Kidney (tissue), 14 donors: ENCODE measurements around the gene PRRG2. TPM values are rescaled to one million over a fixed set of nuclear protein-coding genes. Genes with fewer than 3 reads are reported as not detected.

Experiments
- DNase-seq, 5 donors: peaks; one replicate each; pipeline ENCODE4 v3.0.0-alpha.2; 2013 to 2020
- FAIRE-seq: peaks from 2 replicates; lab custom pipeline; 2012; peaks lifted over from hg19 to GRCh38; lab: Jason Lieb, UNC
- H3K27ac ChIP-seq, 2 donors: one replicate each; pipeline ENCODE4 v1.7.0; 2013; ENCODE audit warnings: low read depth in 2 of 2, low read length in 2 of 2, inconsistent platforms in 1 of 2
- H3K27me3 ChIP-seq: one replicate; pipeline ENCODE4 v1.7.1; 2013; ENCODE audit warnings: low read length, inconsistent platforms; ENCODE audit not compliant: control insufficient read depth, insufficient read depth
- H3K36me3 ChIP-seq, 3 donors: one replicate each; pipeline versions ENCODE4 v1.7.0 to v1.7.1; 2013; ENCODE audit warnings: low read length in 3 of 3, control low read depth in 1 of 3, inconsistent platforms in 1 of 3; ENCODE audit not compliant: insufficient read depth in 3 of 3, control insufficient read depth in 2 of 3
- H3K4me1 ChIP-seq, 3 donors: one replicate each; pipeline versions ENCODE4 v1.7.0 to v1.7.1; 2013; ENCODE audit warnings: low read length in 3 of 3, inconsistent platforms in 1 of 3, low read depth in 1 of 3; ENCODE audit not compliant: control insufficient read depth in 2 of 3, insufficient read depth in 2 of 3
- H3K4me3 ChIP-seq, 3 donors: one replicate each; pipeline versions ENCODE4 v1.7.0 to v1.8.1; 2013; ENCODE audit warnings: low read length in 3 of 3, control low read depth in 1 of 3, inconsistent platforms in 1 of 3
- H3K9ac ChIP-seq, 3 donors: one replicate each; pipeline versions ENCODE4 v1.7.0 to v1.7.1; 2013; ENCODE audit warnings: low read length in 3 of 3, control low read depth in 1 of 3, inconsistent platforms in 1 of 3
- H3K9me3 ChIP-seq, 3 donors: one replicate each; pipeline versions ENCODE4 v1.7.0 to v1.7.1; 2013; ENCODE audit warnings: low read length in 3 of 3, control low read depth in 1 of 3, inconsistent platforms in 1 of 3; ENCODE audit not compliant: control insufficient read depth in 2 of 3, insufficient read depth in 1 of 3
- CTCF ChIP-seq: IDR thresholded peaks from 3 replicates; pipeline ENCODE4 v1.5.1; 2012; ENCODE audit warnings: mild to moderate bottlenecking, moderate library complexity, borderline replicate concordance; ENCODE audit not compliant: insufficient read depth; ENCODE audit errors: extremely low read depth
- intact Hi-C: fragments of 100-400 bp; cut with DNase I; formaldehyde crosslinking; loops from one replicate; pipeline ENCODE4 v1.11.1; 2022
- polyA plus RNA-seq: library from polyadenylated mRNA; stranded (reverse); fragments of 350-450 nt; fragmentation: Illumina TruSeq; extraction: RNeasy Lipid Tissue Mini Kit (QIAGEN cat#74804); gene quantifications from one replicate; pipeline ENCODE4 v1.2.3, GENCODE V29; 2014; ENCODE audit warnings: low read depth, low replicate concordance; ENCODE audit not compliant: insufficient read depth
- total RNA-seq: library from RNA; stranded (reverse); fragmentation: NEBNext Ultra II Directional; extraction: Animal tissue kit (Norgen Biotek cat#: 25700); gene quantifications from one replicate; pipeline ENCODE4 v1.2.1, GENCODE V29; 2021
- donor health status: control.
- donor health status: control.
- donor health status: control.
- donor health status: control.
- donor health status: control.
- donor health status: DM: yes; HTN: yes; CAD: no.
- donor health status: Normal renal cell carcinoma (clear cell type).

Gene PRRG2
- total and polyA plus RNA-seq, 2 donors from 2014 or later, result 14.9 to 17.6 TPM

- DNase-seq (peak; percentile 39 to 96 (median 73)), FAIRE-seq (no peak)
- H3K4me1 ChIP-seq, result peaks cover 3 to 26% (median 4%) of the 10 kb centered on the region in 3 donors
- intact Hi-C loops, result no loop called here
- TF ChIP-seq CTCF, result no peak
- H3K27me3 ChIP-seq, result no peaks in the 10 kb centered on the region
- H3K36me3 ChIP-seq, result no peaks in the 10 kb centered on the region
- no peaks in the 10 kb centered on the region for H3K9me3 ChIP-seq
- H3K4me3 ChIP-seq, result peak overlapping the region; percentile 47 to 75 (median 54)
- H3K27ac ChIP-seq, result peak overlapping the region; percentile 63 to 84
- peak overlapping the region in 2 of 3 donors; percentile 69 to 82 for H3K9ac ChIP-seq
These were observed 57.0 kb downstream of the PRRG2 start for GRCh38 chr19:49637821-49638738.

- Histone ChIP-seq H3K9me3 (no peaks in the 10 kb centered on the region), H3K36me3 (no peaks in the 10 kb centered on the region), H3K27ac (peak overlapping the region; percentile 88), H3K9ac (peak overlapping the region; percentile 11 to 88 (median 64)), H3K4me1 (peaks cover 7 to 31% (median 14%) of the 10 kb centered on the region in 3 donors), H3K4me3 (peak overlapping the region; percentile 63 to 75 (median 65)), H3K27me3 (no peaks in the 10 kb centered on the region)
- DNase-seq, result peak in 2 of 5 donors; percentile 17 to 37
- no peak for FAIRE-seq
- intact Hi-C loops, result no loop called here
- no peak for TF ChIP-seq CTCF
These were observed 58.4 kb downstream of the PRRG2 start for GRCh38 chr19:49639401-49640112.

GRCh38 chr19:49640113-49640898 lies 59.2 kb downstream of the PRRG2 start, which contains the start of gene RRAS:
TSS of gene RRAS (minus strand) at chr19:49640143. CDS start at chr19:49640098, 45 bp downstream.
- H3K27ac ChIP-seq, result peak within 1 kb of the TSS; percentile 99 to 100
- H3K4me3 ChIP-seq, result peak within 1 kb of the TSS; percentile 71 to 75 (median 75)
- H3K9me3 ChIP-seq, result no peaks in the 10 kb centered on the region
- peak; percentile 99 for FAIRE-seq
- peak within 1 kb of the TSS; percentile 77 to 97 (median 96) for H3K9ac ChIP-seq
- intact Hi-C loops, result no loop called here
- peaks cover 7 to 28% (median 14%) of the 10 kb centered on the region in 3 donors for H3K4me1 ChIP-seq
- TF ChIP-seq CTCF, result no peak
- no peaks in the 10 kb centered on the region for H3K27me3 ChIP-seq
- H3K36me3 ChIP-seq, result no peaks in the 10 kb centered on the region
- peak; percentile 100 for DNase-seq

Other genes with a start within 250 kb of the PRRG2 start
- gene CD37, start 245.9 kb upstream of the PRRG2 start, total RNA-seq, result 35.7 TPM
- 3.8 TPM for gene CD37, start 245.9 kb upstream of the PRRG2 start, polyA plus RNA-seq
- gene TEAD2, start 218.9 kb upstream of the PRRG2 start, total RNA-seq, result 30.2 TPM
- 15.7 TPM for gene TEAD2, start 218.9 kb upstream of the PRRG2 start, polyA plus RNA-seq
- 0.57 TPM for gene DKKL1, start 217.4 kb upstream of the PRRG2 start, total RNA-seq
- gene DKKL1, start 217.4 kb upstream of the PRRG2 start, polyA plus RNA-seq, result 0.95 TPM
- gene KASH5, start 193.1 kb upstream of the PRRG2 start, total RNA-seq, result not detected
- not detected for gene KASH5, start 193.1 kb upstream of the PRRG2 start, polyA plus RNA-seq
- not detected for gene PTH2, start 157.9 kb upstream of the PRRG2 start, total RNA-seq
- gene PTH2, start 157.9 kb upstream of the PRRG2 start, polyA plus RNA-seq, result not detected
- gene GFY, start 155.9 kb upstream of the PRRG2 start, total RNA-seq, result not detected
- not detected for gene GFY, start 155.9 kb upstream of the PRRG2 start, polyA plus RNA-seq
- gene SLC17A7, start 139.8 kb upstream of the PRRG2 start, total RNA-seq, result 1.4 TPM
- 0.45 TPM for gene SLC17A7, start 139.8 kb upstream of the PRRG2 start, polyA plus RNA-seq
- gene PIH1D1, start 129.5 kb upstream of the PRRG2 start, total RNA-seq, result 74.0 TPM
- gene PIH1D1, start 129.5 kb upstream of the PRRG2 start, polyA plus RNA-seq, result 97.2 TPM
- gene ALDH16A1, start 128.1 kb upstream of the PRRG2 start, total RNA-seq, result 31.8 TPM
- 26.8 TPM for gene ALDH16A1, start 128.1 kb upstream of the PRRG2 start, polyA plus RNA-seq
- gene FLT3LG, start 107.1 kb upstream of the PRRG2 start, total RNA-seq, result 12.5 TPM
- gene FLT3LG, start 107.1 kb upstream of the PRRG2 start, polyA plus RNA-seq, result 7.4 TPM
- gene RPL13A, start 93.7 kb upstream of the PRRG2 start, total RNA-seq, result 2,090 TPM
- 3,309 TPM for gene RPL13A, start 93.7 kb upstream of the PRRG2 start, polyA plus RNA-seq
- gene RPS11, start 84.9 kb upstream of the PRRG2 start, total RNA-seq, result 1,449 TPM
- 3,462 TPM for gene RPS11, start 84.9 kb upstream of the PRRG2 start, polyA plus RNA-seq
- 235 TPM for gene FCGRT, start 68.7 kb upstream of the PRRG2 start, total RNA-seq
- 317 TPM for gene FCGRT, start 68.7 kb upstream of the PRRG2 start, polyA plus RNA-seq
- 18.4 TPM for gene RCN3, start 53.3 kb upstream of the PRRG2 start, total RNA-seq
- 27.5 TPM for gene RCN3, start 53.3 kb upstream of the PRRG2 start, polyA plus RNA-seq
- 52.8 TPM for gene NOSIP, start 760 bp upstream of the PRRG2 start, total RNA-seq
- 122 TPM for gene NOSIP, start 760 bp upstream of the PRRG2 start, polyA plus RNA-seq
- 27.4 TPM for gene PRR12, start 9.9 kb downstream of the PRRG2 start, total RNA-seq
- 4.9 TPM for gene PRR12, start 9.9 kb downstream of the PRRG2 start, polyA plus RNA-seq
- gene RRAS, start 58.8 kb downstream of the PRRG2 start, total RNA-seq, result 92.3 TPM
- gene RRAS, start 58.8 kb downstream of the PRRG2 start, polyA plus RNA-seq, result 140 TPM
- 69.0 TPM for gene SCAF1, start 60.9 kb downstream of the PRRG2 start, total RNA-seq
- 18.1 TPM for gene SCAF1, start 60.9 kb downstream of the PRRG2 start, polyA plus RNA-seq
- gene IRF3, start 84.5 kb downstream of the PRRG2 start, total RNA-seq, result 84.9 TPM
- gene IRF3, start 84.5 kb downstream of the PRRG2 start, polyA plus RNA-seq, result 64.5 TPM
- 14.4 TPM for gene BCL2L12, start 84.6 kb downstream of the PRRG2 start, total RNA-seq
- gene BCL2L12, start 84.6 kb downstream of the PRRG2 start, polyA plus RNA-seq, result 13.5 TPM
- gene PRMT1, start 96.0 kb downstream of the PRRG2 start, total RNA-seq, result 119 TPM
- gene PRMT1, start 96.0 kb downstream of the PRRG2 start, polyA plus RNA-seq, result 131 TPM
- gene ADM5, start 108.3 kb downstream of the PRRG2 start, total RNA-seq, result 2.1 TPM
- 0.60 TPM for gene ADM5, start 108.3 kb downstream of the PRRG2 start, polyA plus RNA-seq
- 6.0 TPM for gene CPT1C, start 109.8 kb downstream of the PRRG2 start, total RNA-seq
- 2.6 TPM for gene CPT1C, start 109.8 kb downstream of the PRRG2 start, polyA plus RNA-seq
- 0.50 TPM for gene TSKS, start 182.0 kb downstream of the PRRG2 start, total RNA-seq
- gene TSKS, start 182.0 kb downstream of the PRRG2 start, polyA plus RNA-seq, result 0.47 TPM
- 70.0 TPM for gene AP2A1, start 185.7 kb downstream of the PRRG2 start, total RNA-seq
- gene AP2A1, start 185.7 kb downstream of the PRRG2 start, polyA plus RNA-seq, result 32.0 TPM
- gene FUZ, start 232.0 kb downstream of the PRRG2 start, total RNA-seq, result 26.9 TPM
- 51.2 TPM for gene FUZ, start 232.0 kb downstream of the PRRG2 start, polyA plus RNA-seq
- 53.2 TPM for gene MED25, start 237.0 kb downstream of the PRRG2 start, total RNA-seq
- gene MED25, start 237.0 kb downstream of the PRRG2 start, polyA plus RNA-seq, result 37.3 TPM